ENCODE results near the gene CATSPER1. TPM values are rescaled to one million over a fixed set of nuclear protein-coding genes. Genes with fewer than 3 reads are reported as not detected.

Gene CATSPER1
- polyA plus RNA-seq (2013, experiment 1 of 2) = 0.07 TPM
- polyA plus RNA-seq (2013, experiment 2 of 2) = not detected

DNA sequence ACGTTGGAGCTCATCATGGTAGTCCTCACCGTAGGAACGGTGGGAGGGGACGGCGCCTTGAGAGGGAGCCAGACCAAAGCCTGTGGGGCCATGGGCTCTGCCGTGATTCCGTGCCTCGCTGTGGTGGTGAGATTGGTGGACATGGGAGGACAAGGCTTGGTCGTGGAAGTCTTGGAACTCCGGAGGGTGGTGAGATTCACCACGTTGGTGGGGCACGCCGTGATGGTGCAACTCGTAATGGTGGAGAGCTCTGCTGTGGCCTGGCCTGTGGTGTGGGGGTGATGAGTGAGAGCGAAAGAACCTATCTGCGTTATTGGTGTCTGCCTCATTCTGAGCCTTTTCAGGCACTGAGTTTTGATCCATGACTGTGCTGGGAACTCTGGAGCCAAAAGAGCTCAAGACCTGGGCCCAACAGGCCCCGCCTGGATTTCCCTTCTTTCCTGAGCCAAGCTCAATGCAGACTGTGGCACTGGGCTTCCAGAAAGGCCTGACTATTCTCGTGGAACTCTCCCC, at the start of gene CATSPER1:
Gene CATSPER1 (minus strand): TSS at position 463 of the 513 bp plus-strand sequence. CDS start 100 bp downstream, at position 363.
- no peaks in the 10 kb centered on the region for H3K79me1 ChIP-seq (ENCODE audit: low read depth, low read length)

DNA sequence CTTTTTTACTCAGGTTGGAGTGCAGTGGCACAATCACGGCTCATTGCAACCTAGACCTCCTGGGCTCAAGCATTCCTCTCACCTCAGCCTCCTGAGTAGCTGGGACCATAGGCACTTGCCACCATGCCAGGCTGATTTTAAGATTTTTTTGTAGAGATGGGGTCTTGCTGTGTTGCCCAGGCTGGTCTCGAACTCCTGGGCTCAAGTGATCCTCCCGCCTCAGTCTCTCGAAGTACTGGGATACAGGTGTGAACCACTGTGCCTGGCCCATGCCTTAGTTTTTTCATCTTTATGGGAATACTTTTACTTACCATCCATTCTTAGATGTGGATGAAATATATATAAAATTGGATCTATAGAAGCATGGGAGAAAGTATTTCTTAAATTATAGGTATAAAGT, 49.0 kb upstream of the CATSPER1 start:
- Histone ChIP-seq H2BK5ac (ENCODE audit: low read length) (no peak overlapping the region), H2BK120ac (ENCODE audit: low read depth, low read length) (no peak overlapping the region), H2AK5ac (ENCODE audit: low read depth, low read length) (no peak overlapping the region), H4K91ac (ENCODE audit: low read depth, low read length, poor library complexity) (no peak overlapping the region), H3K18ac (ENCODE audit: low read length) (no peak overlapping the region), H3K27ac (replicated peaks; ENCODE audit: low read length) (no peak overlapping the region), H3K14ac (ENCODE audit: low read length) (no peak overlapping the region), H4K8ac (ENCODE audit: low read depth, low read length) (no peak overlapping the region), H3K79me1 (ENCODE audit: low read depth, low read length) (no peaks in the 10 kb centered on the region), H3K36me3 (replicated peaks in 1 of 2; ENCODE audit: control insufficient read depth in 2 of 2, insufficient read depth in 2 of 2, low read length in 2 of 2) (peaks cover 2 to 35% of the 10 kb centered on the region in 2 donors), H3K4me3 (ENCODE audit: low read length in 2 of 2) (no peak overlapping the region), H3K9me3 (replicated peaks in 1 of 2; ENCODE audit: control insufficient read depth in 2 of 2, insufficient read depth in 1 of 2, low read depth in 1 of 2, low read length in 2 of 2) (no peaks in the 10 kb centered on the region), H3K27me3 (ENCODE audit: control insufficient read depth in 3 of 3, insufficient read depth in 3 of 3, low read depth in 1 of 3, low read length in 3 of 3) (no peaks in the 10 kb centered on the region), H3K4ac (ENCODE audit: low read length) (no peak overlapping the region), H3K4me2 (ENCODE audit: insufficient read depth, low read length, poor library complexity, severe bottlenecking) (no peak overlapping the region), H3K23ac (ENCODE audit: low read depth, low read length, poor library complexity) (no peak overlapping the region), H3K4me1 (ENCODE audit: control insufficient read depth in 2 of 2, insufficient read depth in 1 of 2, low read depth in 1 of 2, low read length in 2 of 2) (peaks cover 2 to 6% of the 10 kb centered on the region in 2 donors), H2BK15ac (ENCODE audit: low read length) (no peak overlapping the region), H3K9ac (ENCODE audit: low read depth, low read length, poor library complexity) (no peak overlapping the region), H2BK12ac (ENCODE audit: low read length) (no peak overlapping the region), H2AFZ (ENCODE audit: low read length) (no peak overlapping the region)
- no CpG with 5 or more reads among the region's 4 CpGs for WGBS, 2 donors (ENCODE audit: extremely low coverage in 2 of 2, insufficient read length in 2 of 2, insufficient replicate concordance in 1 of 2)
- DNase-seq (ENCODE audit: low spot score) = no peak

More for the DNA sequence above, at the start of gene CATSPER1:
- no peak within 1 kb of the TSS for H4K8ac ChIP-seq (ENCODE audit: low read depth, low read length)
- no peak within 1 kb of the TSS for H3K4me3 ChIP-seq (ENCODE audit: low read length in 2 of 2)
- peak within 1 kb of the TSS; percentile 60 for H3K9ac ChIP-seq (ENCODE audit: low read depth, low read length, poor library complexity)
- peak within 1 kb of the TSS; percentile 55 for H3K23ac ChIP-seq (ENCODE audit: low read depth, low read length, poor library complexity)
- peak within 1 kb of the TSS; percentile 53 for H2BK5ac ChIP-seq (ENCODE audit: low read length)
- peak within 1 kb of the TSS; percentile 17 for H3K18ac ChIP-seq (ENCODE audit: low read length)
- no peaks in the 10 kb centered on the region for H3K9me3 ChIP-seq (replicated peaks in 1 of 2; ENCODE audit: control insufficient read depth in 2 of 2, insufficient read depth in 1 of 2, low read depth in 1 of 2, low read length in 2 of 2)
- peak within 1 kb of the TSS; percentile 90 for H2AK5ac ChIP-seq (ENCODE audit: low read depth, low read length)
- H3K36me3 ChIP-seq (replicated peaks in 1 of 2; ENCODE audit: control insufficient read depth in 2 of 2, insufficient read depth in 2 of 2, low read length in 2 of 2) = no peaks in the 10 kb centered on the region
- no CpG with 5 or more reads among the region's 18 CpGs for WGBS, 2 donors (ENCODE audit: extremely low coverage in 2 of 2, insufficient read length in 2 of 2, insufficient replicate concordance in 1 of 2)
- no peak within 1 kb of the TSS for H3K27ac ChIP-seq (replicated peaks; ENCODE audit: low read length)
- H3K4me2 ChIP-seq (ENCODE audit: insufficient read depth, low read length, poor library complexity, severe bottlenecking) = no peak within 1 kb of the TSS
- peaks cover 0 to 17% (median 13%) of the 10 kb centered on the region in 3 experiments for H3K27me3 ChIP-seq (ENCODE audit: control insufficient read depth in 3 of 3, insufficient read depth in 3 of 3, low read depth in 1 of 3, low read length in 3 of 3)
- H2BK120ac ChIP-seq (ENCODE audit: low read depth, low read length) = no peak within 1 kb of the TSS
- peak within 1 kb of the TSS; percentile 73 for H2BK12ac ChIP-seq (ENCODE audit: low read length)
- H2BK15ac ChIP-seq (ENCODE audit: low read length) = peak within 1 kb of the TSS; percentile 99
- no peaks in the 10 kb centered on the region for H3K4me1 ChIP-seq (ENCODE audit: control insufficient read depth in 2 of 2, insufficient read depth in 1 of 2, low read depth in 1 of 2, low read length in 2 of 2)
- H3K14ac ChIP-seq (ENCODE audit: low read length) = peak within 1 kb of the TSS; percentile 71
- no peak within 1 kb of the TSS for H3K4ac ChIP-seq (ENCODE audit: low read length)
- DNase-seq (ENCODE audit: low spot score) = no peak
- no peak within 1 kb of the TSS for H2AFZ ChIP-seq (ENCODE audit: low read length)
- H4K91ac ChIP-seq (ENCODE audit: low read depth, low read length, poor library complexity) = no peak within 1 kb of the TSS

DNA sequence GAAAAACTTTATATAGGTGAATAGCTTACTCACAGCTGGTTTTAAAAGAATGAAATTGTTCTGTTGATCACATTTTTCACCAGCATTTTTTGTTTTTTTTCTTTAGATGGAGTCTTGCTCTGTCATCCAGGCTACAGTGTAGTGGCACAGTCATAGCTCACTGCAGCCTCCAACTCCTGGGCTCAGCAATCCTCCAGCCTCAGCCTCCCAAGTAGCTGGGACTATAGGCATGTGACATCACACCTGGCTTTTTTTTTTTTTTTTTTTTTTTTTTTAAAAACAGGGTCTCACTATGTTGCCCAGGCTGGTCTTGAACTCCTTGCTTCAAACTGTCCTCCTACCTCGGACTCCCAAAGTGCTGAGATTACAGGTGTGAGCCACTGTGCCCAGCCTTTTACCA, 47.4 kb upstream of the CATSPER1 start:
- no peak overlapping the region for H3K4ac ChIP-seq (ENCODE audit: low read length)
- H3K36me3 ChIP-seq (replicated peaks in 1 of 2; ENCODE audit: control insufficient read depth in 2 of 2, insufficient read depth in 2 of 2, low read length in 2 of 2) = peaks cover 6 to 41% of the 10 kb centered on the region in 2 donors
- no peak overlapping the region for H3K23ac ChIP-seq (ENCODE audit: low read depth, low read length, poor library complexity)
- no peak overlapping the region for H4K91ac ChIP-seq (ENCODE audit: low read depth, low read length, poor library complexity)
- H3K4me3 ChIP-seq (ENCODE audit: low read length in 2 of 2) = no peak overlapping the region
- no peak overlapping the region for H3K27ac ChIP-seq (replicated peaks; ENCODE audit: low read length)
- no peak overlapping the region for H3K4me2 ChIP-seq (ENCODE audit: insufficient read depth, low read length, poor library complexity, severe bottlenecking)
- H2BK5ac ChIP-seq (ENCODE audit: low read length) = no peak overlapping the region
- no peak for DNase-seq (ENCODE audit: low spot score)
- no peak overlapping the region for H2AFZ ChIP-seq (ENCODE audit: low read length)
- no peak overlapping the region for H2BK12ac ChIP-seq (ENCODE audit: low read length)
- no peak overlapping the region for H3K14ac ChIP-seq (ENCODE audit: low read length)
- no peak overlapping the region for H3K9ac ChIP-seq (ENCODE audit: low read depth, low read length, poor library complexity)
- no peak overlapping the region for H4K8ac ChIP-seq (ENCODE audit: low read depth, low read length)
- H2BK15ac ChIP-seq (ENCODE audit: low read length) = no peak overlapping the region
- H3K4me1 ChIP-seq (ENCODE audit: control insufficient read depth in 2 of 2, insufficient read depth in 1 of 2, low read depth in 1 of 2, low read length in 2 of 2) = peaks cover 4 to 7% of the 10 kb centered on the region in 2 donors
- H2AK5ac ChIP-seq (ENCODE audit: low read depth, low read length) = no peak overlapping the region
- H3K9me3 ChIP-seq (replicated peaks in 1 of 2; ENCODE audit: control insufficient read depth in 2 of 2, insufficient read depth in 1 of 2, low read depth in 1 of 2, low read length in 2 of 2) = no peaks in the 10 kb centered on the region
- no peak overlapping the region for H2BK120ac ChIP-seq (ENCODE audit: low read depth, low read length)
- H3K18ac ChIP-seq (ENCODE audit: low read length) = no peak overlapping the region
- no CpG with 5 or more reads among the region's 1 CpG for WGBS, 2 donors (ENCODE audit: extremely low coverage in 2 of 2, insufficient read length in 2 of 2, insufficient replicate concordance in 1 of 2)
- H3K27me3 ChIP-seq (ENCODE audit: control insufficient read depth in 3 of 3, insufficient read depth in 3 of 3, low read depth in 1 of 3, low read length in 3 of 3) = no peaks in the 10 kb centered on the region
- H3K79me1 ChIP-seq (ENCODE audit: low read depth, low read length) = no peaks in the 10 kb centered on the region

- Histone ChIP-seq H4K8ac (ENCODE audit: low read depth, low read length) (no peak overlapping the region), H3K4me1 (ENCODE audit: control insufficient read depth in 2 of 2, insufficient read depth in 1 of 2, low read depth in 1 of 2, low read length in 2 of 2) (peaks cover 4 to 7% of the 10 kb centered on the region in 2 donors), H3K23ac (ENCODE audit: low read depth, low read length, poor library complexity) (no peak overlapping the region), H2AK5ac (ENCODE audit: low read depth, low read length) (no peak overlapping the region), H3K18ac (ENCODE audit: low read length) (no peak overlapping the region), H3K27ac (replicated peaks; ENCODE audit: low read length) (no peak overlapping the region), H3K79me1 (ENCODE audit: low read depth, low read length) (no peaks in the 10 kb centered on the region), H3K9me3 (replicated peaks in 1 of 2; ENCODE audit: control insufficient read depth in 2 of 2, insufficient read depth in 1 of 2, low read depth in 1 of 2, low read length in 2 of 2) (no peaks in the 10 kb centered on the region), H3K4me3 (ENCODE audit: low read length in 2 of 2) (no peak overlapping the region), H2BK12ac (ENCODE audit: low read length) (no peak overlapping the region), H3K27me3 (ENCODE audit: control insufficient read depth in 3 of 3, insufficient read depth in 3 of 3, low read depth in 1 of 3, low read length in 3 of 3) (no peaks in the 10 kb centered on the region), H3K9ac (ENCODE audit: low read depth, low read length, poor library complexity) (no peak overlapping the region), H2BK5ac (ENCODE audit: low read length) (no peak overlapping the region), H2BK15ac (ENCODE audit: low read length) (no peak overlapping the region), H3K4me2 (ENCODE audit: insufficient read depth, low read length, poor library complexity, severe bottlenecking) (no peak overlapping the region), H3K14ac (ENCODE audit: low read length) (no peak overlapping the region), H4K91ac (ENCODE audit: low read depth, low read length, poor library complexity) (peak overlapping the region; percentile 19), H3K36me3 (replicated peaks in 1 of 2; ENCODE audit: control insufficient read depth in 2 of 2, insufficient read depth in 2 of 2, low read length in 2 of 2) (peaks cover 14 to 52% of the 10 kb centered on the region in 2 donors), H2AFZ (ENCODE audit: low read length) (no peak overlapping the region), H3K4ac (ENCODE audit: low read length) (no peak overlapping the region), H2BK120ac (ENCODE audit: low read depth, low read length) (no peak overlapping the region)
- WGBS, 2 donors (ENCODE audit: extremely low coverage in 2 of 2, insufficient read length in 2 of 2, insufficient replicate concordance in 1 of 2) = no CpG with 5 or more reads among the region's 8 CpGs
- no peak for DNase-seq (ENCODE audit: low spot score)
These were observed 46.2 kb upstream of the CATSPER1 start for GRCh38 chr11:66072518-66072917.
